ENCODE results near the gene ARIH2. TPM values are rescaled to one million over a fixed set of nuclear protein-coding genes. Genes with fewer than 3 reads are reported as not detected.

Gene ARIH2
- total and polyA plus RNA-seq, 9 of the 15 experiments (the other 6 are each of a cell fraction or from before 2014, with no cell fraction given) = 27.0 to 120 (median 108) TPM

DNA sequence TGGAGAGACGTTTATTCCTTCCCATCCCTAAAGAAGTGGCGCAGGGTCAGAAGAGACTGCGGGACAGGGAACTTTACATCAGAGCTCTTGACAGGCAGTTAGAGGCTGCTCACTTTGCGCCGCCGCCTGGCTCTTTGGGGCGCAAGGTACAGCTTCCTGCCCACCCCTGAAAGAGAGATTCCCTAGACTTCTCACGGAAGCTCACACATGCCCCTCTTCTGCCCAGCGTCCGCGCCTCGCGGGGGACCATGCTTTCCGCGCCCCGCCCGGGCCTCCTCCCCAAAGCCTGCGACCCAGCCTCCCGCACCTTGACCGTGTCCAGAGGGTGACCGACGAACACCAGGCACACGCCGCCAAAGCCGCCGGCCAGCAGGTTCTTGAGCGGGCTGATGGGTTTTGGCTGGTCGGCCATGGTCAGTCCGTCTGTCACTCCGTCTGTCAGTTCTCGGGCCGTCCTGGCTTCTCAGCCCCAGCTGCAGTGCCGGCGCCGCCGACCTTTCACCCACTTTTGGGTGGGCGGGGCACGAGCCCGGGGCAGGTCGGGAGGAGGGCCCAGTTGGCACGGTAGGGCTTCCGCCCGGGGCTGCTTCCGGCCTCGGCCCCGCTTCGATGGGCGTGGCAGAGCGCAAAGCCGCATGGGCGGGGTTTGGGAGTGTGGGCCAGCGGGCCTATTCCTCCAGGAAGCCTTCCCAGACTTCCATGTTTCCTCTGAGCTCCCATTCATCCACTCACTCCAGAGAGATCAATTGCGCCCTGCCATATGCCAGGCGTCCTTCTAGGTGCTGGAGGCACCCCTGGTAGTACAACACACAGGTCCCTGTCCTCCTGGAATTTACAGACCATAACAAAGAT, 20.0 kb upstream of the ARIH2 start, which contains the start of gene SLC25A20 (continued):
- TF ChIP-seq, protein P1, sequence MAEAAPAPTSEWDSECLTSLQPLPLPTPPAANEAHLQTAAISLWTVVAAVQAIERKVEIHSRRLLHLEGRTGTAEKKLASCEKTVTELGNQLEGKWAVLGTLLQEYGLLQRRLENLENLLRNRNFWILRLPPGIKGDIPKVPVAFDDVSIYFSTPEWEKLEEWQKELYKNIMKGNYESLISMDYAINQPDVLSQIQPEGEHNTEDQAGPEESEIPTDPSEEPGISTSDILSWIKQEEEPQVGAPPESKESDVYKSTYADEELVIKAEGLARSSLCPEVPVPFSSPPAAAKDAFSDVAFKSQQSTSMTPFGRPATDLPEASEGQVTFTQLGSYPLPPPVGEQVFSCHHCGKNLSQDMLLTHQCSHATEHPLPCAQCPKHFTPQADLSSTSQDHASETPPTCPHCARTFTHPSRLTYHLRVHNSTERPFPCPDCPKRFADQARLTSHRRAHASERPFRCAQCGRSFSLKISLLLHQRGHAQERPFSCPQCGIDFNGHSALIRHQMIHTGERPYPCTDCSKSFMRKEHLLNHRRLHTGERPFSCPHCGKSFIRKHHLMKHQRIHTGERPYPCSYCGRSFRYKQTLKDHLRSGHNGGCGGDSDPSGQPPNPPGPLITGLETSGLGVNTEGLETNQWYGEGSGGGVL (CRISPR knock-in tag; IDR thresholded peaks at IDR 0.05) = no peak
- TF ChIP-seq, protein P2, sequence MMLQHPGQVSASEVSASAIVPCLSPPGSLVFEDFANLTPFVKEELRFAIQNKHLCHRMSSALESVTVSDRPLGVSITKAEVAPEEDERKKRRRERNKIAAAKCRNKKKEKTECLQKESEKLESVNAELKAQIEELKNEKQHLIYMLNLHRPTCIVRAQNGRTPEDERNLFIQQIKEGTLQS (IDR thresholded peaks at IDR 0.05) = no peak
- TF ChIP-seq, protein P2 (CRISPR knock-in tag; conservative IDR thresholded peaks at IDR 0.05) = peak; percentile 61; the same call in 1 of the 2 replicates
- TF ChIP-seq MEF2A (IDR thresholded peaks at IDR 0.05; ENCODE audit: control insufficient read depth, low read depth, low read length) = no peak
- TF ChIP-seq ZNF121 (CRISPR knock-in tag; conservative IDR thresholded peaks at IDR 0.05) = no peak
- TF ChIP-seq TEAD1 (CRISPR knock-in tag; IDR thresholded peaks at IDR 0.05) = no peak
- TF ChIP-seq DMBX1 (CRISPR knock-in tag; IDR thresholded peaks at IDR 0.05; ENCODE audit: borderline replicate concordance) = no peak
- no peak for TF ChIP-seq ZNF717 (CRISPR knock-in tag; IDR thresholded peaks at IDR 0.05)
- TF ChIP-seq PHB2 (IDR thresholded peaks at IDR 0.05; ENCODE audit: low read depth) = no peak
- no peak for TF ChIP-seq POLR2H (tag; IDR thresholded peaks at IDR 0.05; ENCODE audit: low read depth)
- no peak for TF ChIP-seq TAF15 (IDR thresholded peaks at IDR 0.05; ENCODE audit: low read depth, low read length)
- TF ChIP-seq BCOR (IDR thresholded peaks at IDR 0.05) = peak; percentile 94
- TF ChIP-seq BRF1 (IDR thresholded peaks at IDR 0.05; ENCODE audit: borderline replicate concordance, extremely low read depth, insufficient read length) = no peak
- TF ChIP-seq, protein P3, sequence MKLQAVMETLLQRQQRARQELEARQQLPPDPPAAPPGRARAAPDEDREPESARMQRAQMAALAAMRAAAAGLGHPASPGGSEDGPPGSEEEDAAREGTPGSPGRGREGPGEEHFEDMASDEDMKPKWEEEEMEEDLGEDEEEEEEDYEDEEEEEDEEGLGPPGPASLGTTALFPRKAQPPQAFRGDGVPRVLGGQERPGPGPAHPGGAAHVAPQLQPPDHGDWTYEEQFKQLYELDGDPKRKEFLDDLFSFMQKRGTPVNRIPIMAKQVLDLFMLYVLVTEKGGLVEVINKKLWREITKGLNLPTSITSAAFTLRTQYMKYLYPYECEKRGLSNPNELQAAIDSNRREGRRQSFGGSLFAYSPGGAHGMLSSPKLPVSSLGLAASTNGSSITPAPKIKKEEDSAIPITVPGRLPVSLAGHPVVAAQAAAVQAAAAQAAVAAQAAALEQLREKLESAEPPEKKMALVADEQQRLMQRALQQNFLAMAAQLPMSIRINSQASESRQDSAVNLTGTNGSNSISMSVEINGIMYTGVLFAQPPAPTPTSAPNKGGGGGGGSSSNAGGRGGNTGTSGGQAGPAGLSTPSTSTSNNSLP (IDR thresholded peaks at IDR 0.05; ENCODE audit: borderline replicate concordance, low read depth, low read length) = no peak
- TF ChIP-seq JUN (IDR thresholded peaks at IDR 0.05; ENCODE audit: borderline replicate concordance, low read depth, low read length) = no peak
- no peak for TF ChIP-seq JUN (CRISPR knock-in tag; IDR thresholded peaks at IDR 0.05; ENCODE audit: borderline replicate concordance)
- no peak for TF ChIP-seq KHSRP (IDR thresholded peaks at IDR 0.05)
- peak; percentile 57 for TF ChIP-seq RBBP5 (IDR thresholded peaks at IDR 0.05; ENCODE audit: borderline replicate concordance, insufficient read depth, low read length, poor library complexity, severe bottlenecking)
- TF ChIP-seq MTF1 (CRISPR knock-in tag; IDR thresholded peaks at IDR 0.05; ENCODE audit: borderline replicate concordance) = no peak
- no peak for TF ChIP-seq ZKSCAN3 (CRISPR knock-in tag; IDR thresholded peaks at IDR 0.05)
- no peak for TF ChIP-seq USF2 (CRISPR knock-in tag; IDR thresholded peaks at IDR 0.05)
- TF ChIP-seq ZNF785 (CRISPR knock-in tag; IDR thresholded peaks at IDR 0.05) = no peak
- TF ChIP-seq SNAPC5 (CRISPR knock-in tag; IDR thresholded peaks at IDR 0.05) = no peak
